Fibroblast of skin of scalp (primary cell): Measurements from ENCODE around the gene PXDN.

Source experiments
- DNase-seq: peaks from one replicate; pipeline ENCODE4 v3.0.0-alpha.2; 2013

Gene PXDN

GRCh38 chr2:1607971-1608688, 136.2 kb downstream of the PXDN start:
- DNase-seq: no peak

GRCh38 chr2:1607236-1607920, 136.9 kb downstream of the PXDN start:
- no peak for DNase-seq

GRCh38 chr2:1606421-1607235, 137.7 kb downstream of the PXDN start:
- DNase-seq: no peak

- DNase-seq: no peak
Measured at GRCh38 chr2:1606046-1606400, 138.3 kb downstream of the PXDN start.

GRCh38 chr2:1605102-1606045, 138.9 kb downstream of the PXDN start:
- peak; percentile 72 for DNase-seq

GRCh38 chr2:1603521-1603920, 140.8 kb downstream of the PXDN start:
- DNase-seq: no peak

- no peak for DNase-seq
Measured at GRCh38 chr2:1603059-1603458, 141.3 kb downstream of the PXDN start.

- no peak for DNase-seq
Measured at GRCh38 chr2:1602278-1603010, 141.9 kb downstream of the PXDN start.

GRCh38 chr2:1601471-1602277, 142.6 kb downstream of the PXDN start:
- no peak for DNase-seq

- no peak for DNase-seq
Measured at GRCh38 chr2:1601067-1601412, 143.3 kb downstream of the PXDN start.

- no peak for DNase-seq
Measured at GRCh38 chr2:1600191-1601066, 143.9 kb downstream of the PXDN start.

- no peak for DNase-seq
Measured at GRCh38 chr2:1599301-1600085, 144.8 kb downstream of the PXDN start.

- no peak for DNase-seq
Measured at GRCh38 chr2:1598800-1599199, 145.5 kb downstream of the PXDN start.

GRCh38 chr2:1598041-1598710, 146.1 kb downstream of the PXDN start:
- no peak for DNase-seq

- no peak for DNase-seq
Measured at GRCh38 chr2:1595274-1595673, 149.0 kb downstream of the PXDN start.

GRCh38 chr2:1594373-1595171, 149.7 kb downstream of the PXDN start:
- DNase-seq: no peak

- DNase-seq: no peak
Measured at GRCh38 chr2:1594123-1594372, 150.3 kb downstream of the PXDN start.
